Activated T-cell treated with anti-CD3 and anti-CD28 coated beads, Interleukin-2, amount 50 U/mL, for 1 hour (primary cell): ENCODE results near the gene MARCHF7.
"Not testable (repeated sequence)": the region's sequence is repeated elsewhere in the genome, so short reads cannot be mapped to it uniquely, and the experiment has no call there.

ENCODE experiments used
- DNase-seq: peaks from one replicate; pipeline ENCODE4 v3.0.0-alpha.2; 2020

Gene MARCHF7

DNA sequence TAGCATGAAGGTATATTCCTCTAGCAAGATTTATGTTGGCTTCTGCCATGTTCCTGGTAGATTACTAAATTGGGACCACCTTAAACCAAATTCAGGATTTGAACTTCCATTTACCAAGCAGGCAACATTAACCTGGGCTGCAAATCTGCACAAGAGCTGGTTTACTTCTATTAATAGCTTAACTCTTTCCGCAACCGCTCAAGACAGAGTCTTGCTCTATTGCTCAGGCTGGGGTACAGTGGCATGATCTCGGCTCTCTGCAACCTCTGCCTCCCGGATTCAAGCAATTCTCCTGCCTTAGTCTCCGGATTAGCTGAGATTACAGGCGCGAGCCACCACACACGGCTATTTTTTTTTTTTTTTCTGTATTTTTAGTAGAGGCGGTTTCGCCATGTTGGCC lies 8.4 kb downstream of the MARCHF7 start:
- DNase-seq, result no peak

DNA sequence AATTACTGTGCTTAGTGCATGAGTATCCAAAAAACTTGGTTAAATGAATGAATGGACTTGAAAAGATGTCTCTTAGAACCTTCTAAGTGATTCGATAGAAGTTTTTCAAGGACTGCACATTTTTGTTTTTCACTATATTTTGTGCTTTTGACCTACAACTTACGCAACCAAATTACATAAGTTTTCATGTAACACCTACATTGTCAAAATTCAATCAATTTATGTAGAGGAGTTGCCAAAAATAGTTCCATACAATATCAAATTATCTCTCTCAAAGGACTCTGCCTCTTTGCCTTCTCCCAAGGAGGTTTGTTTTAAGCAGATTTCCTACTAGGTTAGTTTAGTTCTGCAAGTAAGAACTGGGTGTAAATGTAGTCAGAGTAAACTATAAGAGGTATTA lies 10.3 kb downstream of the MARCHF7 start:
- DNase-seq, result no peak

DNA sequence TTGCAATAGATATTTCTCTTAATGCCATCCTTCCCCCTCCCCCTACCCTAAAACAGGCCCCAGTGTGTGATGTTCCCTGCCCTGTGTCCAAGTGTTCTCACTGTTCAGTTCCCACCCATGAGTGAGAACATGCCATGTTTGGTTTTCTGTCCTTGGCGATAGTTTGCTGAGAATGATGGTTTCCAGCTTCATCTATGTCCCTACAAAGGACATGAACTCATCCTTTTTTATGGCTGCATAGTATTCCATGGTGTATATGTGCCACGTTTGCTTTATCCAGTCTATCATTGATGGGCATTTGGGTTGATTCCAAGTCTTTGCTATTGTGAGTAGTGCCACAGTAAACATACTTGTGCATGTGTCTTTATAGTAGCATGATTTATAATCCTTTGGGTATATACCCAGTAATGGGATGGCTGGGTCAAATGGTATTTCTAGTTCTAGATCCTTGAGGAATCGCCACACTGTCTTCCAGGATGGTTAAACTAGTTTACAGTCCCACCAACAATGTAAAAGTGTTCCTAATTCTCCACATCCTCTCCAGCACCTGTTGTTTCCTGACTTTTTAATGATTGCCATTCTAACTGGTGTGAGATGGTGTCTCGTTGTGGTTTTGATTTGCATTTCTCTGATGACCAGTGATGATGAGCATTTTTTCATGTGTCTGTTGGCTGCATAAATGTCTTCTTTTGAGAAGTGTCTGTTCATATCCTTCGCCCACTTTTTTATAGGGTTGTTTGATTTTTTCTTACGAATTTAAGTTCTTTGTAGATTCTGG lies 12.7 kb downstream of the MARCHF7 start:
- not testable (repeated sequence) for DNase-seq

DNA sequence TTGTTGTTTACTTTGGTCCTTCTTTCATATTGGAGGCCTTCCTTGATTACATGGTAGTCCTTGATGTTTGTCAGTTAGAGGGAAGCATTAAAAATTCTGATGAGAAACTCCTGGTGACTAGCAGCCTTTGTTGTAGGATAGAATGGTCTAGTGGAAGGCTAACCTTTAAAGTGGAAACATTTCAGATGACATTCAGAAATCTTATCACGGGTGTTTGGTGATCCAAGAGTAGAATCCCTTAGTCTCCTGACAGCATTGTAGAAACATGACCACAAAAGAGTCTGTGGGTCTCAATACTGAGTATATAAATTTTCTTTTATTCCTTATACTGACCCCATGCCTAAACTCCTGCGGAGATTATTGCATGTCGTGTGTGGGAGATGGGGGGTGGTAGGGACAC lies 13.4 kb downstream of the MARCHF7 start:
- DNase-seq, result no peak

DNA sequence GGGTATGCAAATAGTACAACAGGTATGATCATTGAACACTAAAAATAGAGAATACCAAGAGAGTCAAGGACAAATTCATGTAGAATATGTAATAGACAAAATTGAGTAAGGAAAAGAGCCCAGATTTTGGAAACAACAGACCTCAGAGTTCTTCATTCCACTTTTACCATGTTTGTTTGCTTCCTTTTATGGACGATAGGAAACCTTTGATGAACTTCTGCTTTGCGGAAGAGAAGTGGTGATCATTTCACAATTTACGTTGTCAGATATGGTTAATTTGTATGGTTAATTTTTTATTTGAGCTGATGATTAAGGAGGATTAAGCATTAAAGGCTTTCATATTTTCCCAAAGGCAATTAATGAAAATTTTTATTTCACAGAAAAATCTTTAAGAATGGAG lies 16.3 kb downstream of the MARCHF7 start:
- no peak for DNase-seq

DNA sequence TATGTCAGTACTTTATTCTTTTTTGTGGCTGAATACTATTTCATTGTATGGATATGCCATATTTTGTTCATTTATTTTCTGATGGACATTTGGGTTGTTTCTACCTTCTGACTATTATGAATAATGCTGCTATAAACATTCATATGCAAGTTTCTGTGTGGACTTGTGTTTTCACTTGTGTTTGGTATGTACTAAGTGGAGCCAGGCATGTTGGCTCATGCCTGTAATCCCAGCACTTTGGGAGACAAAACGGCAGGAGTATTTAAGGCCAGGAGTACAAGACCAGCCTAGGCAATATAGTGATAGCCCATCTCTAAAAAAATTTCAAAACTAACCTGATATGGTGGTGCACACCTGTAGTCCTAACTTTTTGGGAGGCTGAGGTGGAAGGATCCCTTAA lies 23.3 kb downstream of the MARCHF7 start:
- no peak for DNase-seq

DNA sequence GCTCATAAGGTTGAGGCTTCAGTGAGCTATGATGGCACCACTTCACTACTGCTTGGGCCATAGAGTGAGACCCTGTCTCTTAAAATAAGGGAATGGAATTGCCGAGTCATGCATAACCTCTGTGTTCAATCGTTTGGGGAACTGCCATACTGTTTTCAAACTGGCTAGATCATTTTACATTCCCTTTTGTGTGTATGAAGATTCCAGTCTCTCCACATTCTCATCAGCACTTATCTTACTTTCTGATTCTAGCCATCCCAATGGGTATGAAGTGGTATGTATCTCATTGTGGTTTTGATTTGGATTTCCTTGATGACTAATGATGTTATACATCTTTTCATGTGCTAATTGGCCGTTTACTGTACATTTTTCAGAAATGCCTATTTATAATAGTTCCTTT lies 23.7 kb downstream of the MARCHF7 start:
- no peak for DNase-seq

DNA sequence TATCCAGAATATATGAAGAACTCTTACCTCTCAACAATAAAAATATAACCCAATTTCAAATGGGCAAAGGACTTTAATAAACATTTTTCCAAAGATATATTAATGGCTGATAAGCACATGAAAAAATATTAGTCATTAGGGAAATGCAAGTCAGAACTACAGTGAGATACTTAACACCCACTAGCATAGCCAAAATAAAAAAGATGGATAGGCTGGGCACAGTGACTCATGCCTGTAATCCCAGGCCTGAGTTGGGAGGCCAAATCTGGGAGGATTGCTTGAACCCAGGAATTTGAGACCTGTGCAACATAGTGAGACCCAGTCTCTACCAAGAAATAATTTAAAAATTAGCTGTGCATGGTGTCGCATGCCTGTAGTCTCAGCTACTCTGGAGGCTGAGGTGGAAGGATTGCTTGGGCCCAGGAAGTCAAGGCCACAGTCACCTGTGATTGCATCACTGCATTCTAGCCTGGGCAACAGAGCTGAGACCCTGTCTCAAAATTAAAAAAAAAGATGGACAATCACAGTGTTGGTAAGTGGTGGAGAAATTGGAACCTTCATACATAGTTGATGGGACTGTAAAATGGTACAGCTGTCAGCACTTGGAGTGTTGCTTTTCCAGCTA lies 25.1 kb downstream of the MARCHF7 start:
- no peak for DNase-seq

DNA sequence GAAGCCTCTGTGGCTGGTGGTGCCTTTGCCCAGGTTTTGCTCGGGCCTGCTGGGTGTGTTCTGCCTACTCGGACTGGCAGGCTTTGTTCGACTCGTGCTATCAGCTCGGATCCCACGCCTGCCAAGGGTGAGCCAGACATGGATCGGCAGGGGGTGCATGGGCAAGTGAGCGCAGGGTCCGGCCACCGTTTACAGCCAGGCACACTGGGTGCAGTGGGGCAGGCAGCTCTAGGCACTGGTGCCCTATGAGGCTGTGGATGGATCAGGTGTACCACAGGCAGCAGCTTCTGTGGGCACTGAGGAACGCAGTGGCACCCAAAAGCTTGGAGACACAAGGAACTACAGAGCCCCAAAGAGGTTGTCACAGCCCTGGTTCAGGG lies 25.6 kb downstream of the MARCHF7 start:
- DNase-seq, result no peak

DNA sequence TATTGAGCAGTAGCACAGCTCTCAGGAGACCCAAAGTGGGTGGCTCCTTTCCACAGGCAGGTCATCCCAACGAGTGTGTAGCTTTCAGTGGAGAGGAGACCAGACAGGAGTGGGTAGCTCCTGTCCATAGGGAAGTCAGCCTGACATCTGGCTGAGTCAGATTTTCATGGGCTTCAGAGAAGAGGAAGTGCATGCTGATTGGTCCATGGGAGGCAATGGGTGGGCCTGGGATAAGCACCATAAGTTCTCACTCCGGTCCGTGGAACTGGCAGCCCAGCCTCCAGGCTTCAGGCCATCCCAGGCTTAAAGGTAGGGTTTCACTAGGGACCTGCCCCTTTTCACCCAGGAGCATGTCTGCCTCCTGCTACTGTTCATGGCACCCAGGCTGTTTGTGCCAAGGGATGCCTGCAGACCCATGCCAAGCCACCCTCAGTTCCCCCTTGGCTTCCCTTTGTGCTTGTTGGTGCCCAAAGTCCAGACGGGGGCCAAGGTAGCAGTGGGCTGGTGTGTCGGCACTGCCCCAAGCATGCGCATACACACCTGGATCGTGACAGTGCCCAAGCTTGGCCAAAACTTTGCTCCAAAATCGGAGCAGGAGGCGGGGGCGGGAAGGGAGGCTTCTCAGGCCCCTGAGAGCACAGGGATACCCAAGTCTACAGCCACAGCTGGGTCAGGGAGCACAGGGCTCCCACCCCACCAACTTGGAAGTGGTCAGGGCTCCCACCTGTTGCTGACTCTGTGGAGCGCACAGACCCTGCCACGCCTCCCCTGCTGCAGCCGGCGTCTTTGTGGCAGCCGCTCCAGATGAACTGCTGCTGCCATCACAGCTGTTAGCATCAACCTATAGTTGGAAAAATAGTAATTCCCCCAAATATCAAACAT lies 26.4 kb downstream of the MARCHF7 start:
- DNase-seq, result no peak

DNA sequence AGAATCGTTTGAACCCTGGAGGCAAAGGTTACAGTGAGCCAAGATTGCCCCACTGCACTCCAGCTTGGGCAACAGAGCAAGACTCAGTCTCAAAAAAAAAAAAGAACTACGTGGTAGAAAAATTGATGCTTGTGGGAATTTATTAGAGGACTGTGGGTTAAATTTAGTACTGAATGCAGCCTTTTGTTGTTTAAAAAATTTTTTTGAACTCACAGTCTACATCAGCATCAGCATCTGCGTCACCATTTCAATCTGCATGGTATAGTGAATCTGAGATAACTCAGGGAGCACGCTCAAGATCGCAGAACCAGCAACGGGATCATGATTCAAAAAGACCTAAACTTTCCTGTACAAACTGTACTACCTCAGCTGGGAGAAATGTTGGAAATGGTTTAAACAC lies 30.5 kb downstream of the MARCHF7 start:
- no peak for DNase-seq

DNA sequence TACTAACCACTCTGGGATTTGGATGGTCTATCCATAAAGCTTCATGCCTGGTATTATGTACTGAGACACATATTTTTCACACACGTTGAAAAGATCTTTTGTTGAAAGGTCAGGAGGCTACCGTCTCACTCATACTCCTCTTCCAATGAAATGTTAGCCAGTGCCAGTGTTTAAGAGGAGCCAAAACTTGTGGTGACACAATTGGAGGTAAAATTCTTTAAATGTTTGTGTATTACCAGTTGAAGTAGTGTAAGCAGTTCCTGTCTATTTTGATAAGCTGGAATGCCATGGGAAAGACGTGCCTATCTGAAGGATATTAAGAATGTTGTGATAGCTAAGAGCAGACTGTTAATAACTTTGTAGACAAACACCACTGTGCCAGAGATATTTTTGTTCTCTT lies 32.1 kb downstream of the MARCHF7 start:
- DNase-seq, result no peak

DNA sequence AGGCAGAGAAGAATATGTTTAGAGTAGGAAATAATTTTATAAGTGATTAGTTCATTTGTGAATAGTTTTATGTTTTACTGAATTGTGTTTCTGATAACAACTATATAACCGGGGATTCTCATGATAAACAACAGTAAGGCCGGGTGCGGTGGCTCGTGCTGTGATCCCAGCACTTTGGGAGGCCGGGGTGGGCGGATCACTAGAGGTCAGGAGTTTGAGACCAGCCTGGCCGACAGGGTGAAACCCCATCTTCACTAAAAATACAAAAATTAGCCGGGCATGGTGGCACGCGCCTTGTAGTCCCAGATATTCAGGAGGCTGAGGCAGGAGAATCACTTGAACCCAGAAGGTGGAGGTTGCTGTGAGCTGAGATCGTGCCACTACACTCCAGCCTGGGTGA lies 32.9 kb downstream of the MARCHF7 start:
- not testable (repeated sequence) for DNase-seq

DNA sequence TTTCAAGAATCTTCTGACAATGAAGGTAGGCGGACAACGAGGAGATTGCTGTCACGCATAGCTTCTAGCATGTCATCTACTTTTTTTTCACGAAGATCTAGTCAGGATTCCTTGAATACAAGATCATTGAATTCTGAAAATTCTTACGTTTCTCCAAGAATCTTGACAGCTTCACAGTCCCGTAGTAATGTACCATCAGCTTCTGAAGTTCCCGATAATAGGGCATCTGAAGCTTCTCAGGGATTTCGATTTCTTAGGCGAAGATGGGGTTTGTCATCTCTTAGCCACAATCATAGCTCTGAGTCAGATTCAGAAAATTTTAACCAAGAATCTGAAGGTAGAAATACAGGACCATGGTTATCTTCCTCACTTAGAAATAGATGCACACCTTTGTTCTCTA lies 35.8 kb downstream of the MARCHF7 start:
- no peak for DNase-seq

DNA sequence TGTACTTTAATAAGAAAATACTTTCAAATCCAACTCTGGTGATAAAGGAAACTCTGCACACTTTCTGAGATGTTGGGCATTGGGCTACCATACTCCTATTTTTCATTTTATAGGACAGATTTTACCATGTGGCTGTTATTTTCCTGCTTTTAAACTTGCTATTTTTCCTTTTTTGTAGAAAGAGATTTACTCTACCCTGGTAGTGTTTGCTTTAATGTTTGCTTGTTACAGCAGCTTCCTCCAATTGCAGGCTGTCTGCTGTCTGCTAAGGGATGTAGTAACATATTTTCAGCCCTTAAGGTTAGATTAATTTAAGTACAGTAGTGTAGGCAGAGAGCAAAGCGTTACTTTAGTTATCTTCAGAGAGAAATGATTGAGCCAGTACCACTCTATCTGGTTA lies 38.6 kb downstream of the MARCHF7 start:
- no peak for DNase-seq

DNA sequence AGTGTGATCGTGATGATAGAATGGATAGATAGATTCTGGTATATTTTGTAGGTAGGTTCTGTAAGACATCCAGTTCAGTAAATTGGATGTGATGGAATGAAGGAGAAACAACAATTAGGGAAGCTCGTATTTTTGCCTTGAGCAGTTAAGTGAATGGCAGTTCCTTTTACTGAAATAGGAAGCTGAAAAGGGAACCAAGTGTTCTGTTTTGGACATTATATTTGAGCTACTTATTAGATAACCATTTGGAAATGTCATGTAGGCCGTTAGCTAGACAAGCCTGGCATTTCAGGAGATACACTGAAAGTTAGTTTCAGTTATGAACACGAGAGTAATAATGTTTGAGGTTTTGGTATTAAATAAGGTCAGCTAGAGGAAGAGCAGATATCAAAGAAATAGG lies 41.5 kb downstream of the MARCHF7 start:
- no peak for DNase-seq

DNA sequence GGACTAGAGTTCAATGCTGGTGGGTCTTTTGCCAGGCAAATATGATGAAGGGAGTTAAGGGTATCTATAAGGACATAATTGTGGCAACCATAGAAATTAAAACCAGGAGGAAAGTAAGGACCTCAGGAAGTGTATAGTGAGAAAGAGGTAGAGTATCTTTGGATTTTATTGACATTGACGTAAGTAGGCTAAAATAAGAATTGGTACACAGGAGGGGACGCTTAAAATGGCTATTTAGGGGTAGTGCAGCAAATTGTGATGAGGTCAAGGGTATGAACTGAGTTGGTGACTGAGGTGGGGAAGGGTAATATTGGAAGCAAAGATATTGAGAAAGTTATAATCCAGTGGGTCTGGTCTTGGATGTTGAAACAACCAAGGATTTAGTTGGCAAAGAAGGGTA lies 42.7 kb downstream of the MARCHF7 start:
- no peak for DNase-seq

DNA sequence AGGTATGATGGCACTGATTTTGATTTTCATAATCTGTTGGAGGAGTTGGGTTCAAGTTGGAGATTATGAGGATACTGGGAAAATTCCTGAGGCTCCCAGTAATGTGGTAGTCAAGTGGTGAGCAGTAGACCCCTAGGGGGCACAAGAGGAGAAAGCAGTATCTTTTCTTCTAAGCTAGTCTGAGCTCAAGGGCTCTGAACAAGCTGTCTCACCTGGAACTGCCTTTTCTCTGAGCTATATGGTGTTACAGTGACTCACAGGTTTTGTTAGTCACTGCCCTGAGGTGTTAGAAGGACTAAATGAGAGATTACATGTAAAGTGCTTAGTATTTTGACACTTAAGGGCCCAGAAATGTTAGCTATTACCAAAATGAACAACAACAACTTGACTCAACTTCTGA lies 43.5 kb downstream of the MARCHF7 start:
- no peak for DNase-seq

DNA sequence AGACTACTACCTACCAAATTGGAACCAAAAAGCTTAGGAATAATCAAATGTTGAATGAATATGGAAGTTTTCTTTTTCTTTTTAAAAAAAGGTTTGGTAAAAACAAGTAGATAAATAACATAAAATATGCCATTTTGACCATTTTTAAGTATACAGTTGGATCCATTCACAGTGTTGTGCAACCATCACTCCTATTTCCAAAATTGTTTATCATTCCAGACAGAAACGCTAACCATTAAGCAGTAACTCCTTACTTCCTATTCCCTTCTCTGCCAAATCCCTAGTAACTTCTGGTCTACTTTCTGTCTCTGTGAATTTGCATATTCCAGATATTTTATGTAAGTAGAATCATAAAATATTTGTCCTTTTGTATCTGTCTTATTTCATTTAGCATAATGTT lies 45.9 kb downstream of the MARCHF7 start:
- DNase-seq, result no peak

DNA sequence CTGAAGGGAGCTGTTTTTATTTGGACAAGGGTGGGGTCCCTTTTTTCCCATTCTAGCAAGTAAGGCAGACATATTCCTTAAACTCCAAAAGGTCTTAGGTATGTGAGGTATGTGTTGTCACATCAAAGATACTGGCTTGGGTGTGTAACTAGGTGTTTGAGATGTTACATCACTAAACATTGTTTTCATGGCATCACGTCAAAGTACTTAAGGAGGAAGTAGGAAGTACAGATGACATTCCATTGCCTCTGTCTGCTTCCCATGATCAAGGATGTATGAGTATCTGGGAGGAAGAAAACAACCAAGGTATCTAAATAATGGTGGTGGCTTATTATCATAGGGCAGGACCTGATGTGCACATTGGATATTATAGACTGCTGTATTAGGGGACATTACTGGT lies 46.4 kb downstream of the MARCHF7 start:
- DNase-seq, result no peak

DNA sequence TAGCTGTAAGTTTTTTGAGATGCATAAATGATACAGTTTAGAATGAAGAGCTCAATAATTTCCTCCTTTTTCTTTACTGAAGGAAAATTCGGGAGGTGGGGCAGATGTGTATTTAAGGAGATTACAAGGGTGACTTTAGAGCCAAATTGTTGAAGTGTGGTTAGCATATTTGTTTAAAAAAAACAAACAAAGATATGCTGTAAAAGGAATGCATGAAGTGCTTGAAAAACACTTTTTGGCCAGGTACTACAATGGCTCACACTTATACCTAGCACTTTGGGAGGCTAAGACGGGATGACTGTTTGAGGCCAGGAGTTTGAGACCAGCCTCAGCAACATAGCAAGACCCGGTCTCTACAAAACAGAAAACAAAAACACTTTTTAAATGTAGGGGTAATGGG lies 47.3 kb downstream of the MARCHF7 start:
- DNase-seq, result no peak

DNA sequence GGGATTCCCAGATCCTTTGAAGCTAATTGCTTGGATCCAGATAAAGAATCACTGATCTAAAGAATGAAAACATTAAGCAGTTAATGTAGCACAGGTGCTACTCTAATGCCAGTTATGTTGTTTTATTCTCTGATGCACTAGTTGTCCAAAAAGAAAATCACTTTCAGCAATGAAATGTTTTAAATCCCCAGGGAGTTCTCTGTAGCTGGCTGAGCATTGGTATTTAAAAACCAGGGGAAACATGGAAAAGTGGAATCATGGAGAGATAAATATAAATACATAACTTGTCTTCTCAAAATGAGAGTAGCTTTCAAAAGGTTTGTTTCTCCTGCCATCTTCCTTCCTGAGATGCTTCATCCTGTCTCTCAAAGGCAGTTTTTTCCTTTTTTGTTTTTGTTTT lies 48.0 kb downstream of the MARCHF7 start:
- no peak for DNase-seq

DNA sequence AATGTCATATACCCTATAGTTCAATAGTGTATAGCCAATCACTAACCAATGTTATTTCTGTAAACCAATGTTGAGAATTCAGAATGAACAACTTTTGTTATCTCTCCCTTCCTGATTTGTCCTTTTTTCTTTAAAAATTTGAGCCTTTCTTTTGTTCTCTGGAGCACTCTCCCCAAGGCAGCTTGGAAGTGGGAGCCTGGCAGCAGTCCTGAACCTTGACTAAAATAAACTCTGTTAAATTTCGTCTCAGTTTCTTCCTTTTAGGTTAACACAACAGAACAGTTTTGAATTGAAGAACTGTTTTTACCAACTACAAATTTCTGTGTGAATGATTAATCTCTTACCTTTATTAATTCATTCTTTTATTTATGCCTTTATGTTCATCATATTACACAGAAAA lies 49.8 kb downstream of the MARCHF7 start:
- no peak for DNase-seq
